SU-DHL-6 (cell line): ENCODE data around the gene OPN1MW2.
"Not testable (repeated sequence)": the region's sequence is repeated elsewhere in the genome, so short reads cannot be mapped to it uniquely, and the experiment has no call there.

Experiments used
- H2AFZ ChIP-seq: fragments of 200-600 bp; sonication (generic); 2 replicates; pipeline ENCODE4 v1.6.1; 2014; ENCODE audit warnings: low read depth, mild to moderate bottlenecking, moderate library complexity, mixed read lengths, antibody characterized with exemption, low read length; ENCODE audit not compliant: severe bottlenecking
- H3F3A ChIP-seq: fragments of 200-600 bp; shearing (Covaris generic); 2 replicates; pipeline ENCODE4 v1.6.0; 2016; ENCODE audit warnings: antibody characterized with exemption, mild to moderate bottlenecking; ENCODE audit not compliant: insufficient read depth
- H3K27ac ChIP-seq: fragments of 200-600 bp; sonication (generic); 2 replicates; pipeline ENCODE4 v1.5.1; 2016; ENCODE audit warnings: low read depth, mild to moderate bottlenecking, low read length, moderate library complexity, mixed read lengths
- H3K27me3 ChIP-seq: fragments of 200-600 bp; sonication (generic), shearing (Covaris generic); 2 replicates; pipeline ENCODE4 v1.6.0; 2014; ENCODE audit warnings: mild to moderate bottlenecking, low read length
- H3K36me3 ChIP-seq: fragments of 200-600 bp; sonication (generic); 2 replicates; pipeline ENCODE4 v1.6.1; 2014; ENCODE audit warnings: mild to moderate bottlenecking, low read length, mixed read lengths
- H3K4me2 ChIP-seq: fragments of 300-600, 200-600 bp; shearing (Covaris generic), sonication (generic); 2 replicates; pipeline ENCODE4 v1.6.0; 2014; ENCODE audit warnings: low read length, low read depth, mild to moderate bottlenecking; ENCODE audit not compliant: poor library complexity, severe bottlenecking
- H3K4me3 ChIP-seq: fragments of 200-600 bp; sonication (generic); 2 replicates; pipeline ENCODE4 v1.5.1; 2014; ENCODE audit warnings: antibody characterized with exemption, low read length, mild to moderate bottlenecking, mixed read lengths; ENCODE audit not compliant: insufficient read depth, poor library complexity, severe bottlenecking
- H3K79me2 ChIP-seq: fragments of 200-600 bp; sonication (generic); 2 replicates; pipeline ENCODE4 v1.6.1; 2014; ENCODE audit warnings: mild to moderate bottlenecking, low read length, moderate library complexity; ENCODE audit not compliant: insufficient read depth
- H3K9ac ChIP-seq: fragments of 200-600 bp; sonication (generic); 2 replicates; pipeline ENCODE4 v1.7.0; 2014; ENCODE audit warnings: mild to moderate bottlenecking, low read length
- H3K9me2 ChIP-seq: fragments of 200-600 bp; sonication (generic); replicated peaks from 2 replicates; pipeline ENCODE4 v1.6.1; 2014; ENCODE audit warnings: low read length; ENCODE audit not compliant: insufficient read depth
- H3K9me3 ChIP-seq: fragments of 200-600 bp; sonication (generic); 2 replicates; pipeline ENCODE4 v1.6.1; 2014; ENCODE audit warnings: low read length, mixed read lengths; ENCODE audit not compliant: insufficient read depth
- H4K20me1 ChIP-seq: fragments of 200-600 bp; sonication (generic); 2 replicates; pipeline ENCODE4 v1.6.1; 2014; ENCODE audit warnings: low read depth, mild to moderate bottlenecking, antibody characterized with exemption, low read length, moderate library complexity, mixed read lengths

The OPN1MW2 gene

GRCh38 chrX:154209670-154210418 lies 9.7 kb upstream of the OPN1MW2 start:
- not testable (repeated sequence) for H3K4me3 ChIP-seq, H3K27ac ChIP-seq, H2AFZ ChIP-seq, H3K4me2 ChIP-seq, H3K9ac ChIP-seq, H3K9me3 ChIP-seq, H3F3A ChIP-seq, H3K36me3 ChIP-seq, H3K9me2 ChIP-seq, H3K27me3 ChIP-seq, H4K20me1 ChIP-seq, H3K79me2 ChIP-seq

DNA sequence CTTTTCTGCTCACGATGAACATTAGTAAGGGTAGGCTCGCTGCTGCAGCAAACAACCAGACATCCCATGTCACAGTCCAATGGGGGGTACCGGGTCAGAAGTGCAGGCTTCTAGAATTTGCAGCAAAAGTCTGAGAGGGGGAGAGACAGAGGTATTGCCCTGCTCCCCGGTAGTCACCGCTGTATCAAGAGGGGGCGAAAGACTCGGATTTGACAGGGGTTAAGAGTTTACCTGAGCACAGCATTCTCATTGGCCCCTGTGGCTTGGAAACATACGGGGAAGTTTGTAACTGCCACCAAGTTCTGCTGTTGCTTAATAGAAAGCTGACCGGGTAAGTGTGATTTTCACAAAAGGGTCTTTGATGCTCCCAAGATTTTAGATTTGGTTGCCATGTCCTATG lies 8.5 kb upstream of the OPN1MW2 start:
- H3K27me3 ChIP-seq, H3K4me3 ChIP-seq, H3K9me3 ChIP-seq, H3F3A ChIP-seq, H3K27ac ChIP-seq, H3K36me3 ChIP-seq, H3K9ac ChIP-seq, H3K4me2 ChIP-seq, H4K20me1 ChIP-seq, H3K9me2 ChIP-seq, H2AFZ ChIP-seq, H3K79me2 ChIP-seq: not testable (repeated sequence)

DNA sequence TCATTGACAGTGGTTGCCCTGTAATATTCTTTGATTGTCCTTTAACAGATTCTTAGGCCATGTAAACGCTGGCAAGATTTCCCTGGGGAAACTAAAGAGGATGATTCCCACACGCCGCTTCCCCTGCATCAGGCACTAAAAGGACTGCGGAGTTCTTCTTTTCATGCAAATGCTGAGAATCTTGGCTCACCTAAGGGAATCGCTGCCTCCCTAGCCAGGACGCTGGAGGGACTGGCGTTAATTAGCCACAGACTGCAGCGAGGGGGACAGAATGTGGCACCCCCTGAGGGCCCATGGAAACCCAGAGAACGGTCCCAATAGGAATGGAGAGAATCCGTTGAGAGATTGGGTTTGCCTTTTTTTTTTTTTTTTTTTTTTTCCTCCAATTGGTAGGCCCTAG lies 8.1 kb upstream of the OPN1MW2 start:
- not testable (repeated sequence) for H3K36me3 ChIP-seq, H3F3A ChIP-seq, H3K27me3 ChIP-seq, H3K9me3 ChIP-seq, H3K4me2 ChIP-seq, H3K9me2 ChIP-seq, H3K9ac ChIP-seq, H2AFZ ChIP-seq, H3K4me3 ChIP-seq, H4K20me1 ChIP-seq, H3K79me2 ChIP-seq, H3K27ac ChIP-seq

- not testable (repeated sequence) for H3K9me2 ChIP-seq, H3K4me2 ChIP-seq, H3K9ac ChIP-seq, H3K4me3 ChIP-seq, H3F3A ChIP-seq, H3K27me3 ChIP-seq, H3K9me3 ChIP-seq, H3K79me2 ChIP-seq, H2AFZ ChIP-seq, H3K36me3 ChIP-seq, H4K20me1 ChIP-seq, H3K27ac ChIP-seq
Observed at GRCh38 chrX:154225292-154225691, 5.7 kb downstream of the OPN1MW2 start.

GRCh38 chrX:154226706-154227105 lies 7.2 kb downstream of the OPN1MW2 start:
- not testable (repeated sequence) for H4K20me1 ChIP-seq, H3K27me3 ChIP-seq, H3K27ac ChIP-seq, H3K4me3 ChIP-seq, H3K9me2 ChIP-seq, H2AFZ ChIP-seq, H3K36me3 ChIP-seq, H3K4me2 ChIP-seq, H3F3A ChIP-seq, H3K9me3 ChIP-seq, H3K9ac ChIP-seq, H3K79me2 ChIP-seq

DNA sequence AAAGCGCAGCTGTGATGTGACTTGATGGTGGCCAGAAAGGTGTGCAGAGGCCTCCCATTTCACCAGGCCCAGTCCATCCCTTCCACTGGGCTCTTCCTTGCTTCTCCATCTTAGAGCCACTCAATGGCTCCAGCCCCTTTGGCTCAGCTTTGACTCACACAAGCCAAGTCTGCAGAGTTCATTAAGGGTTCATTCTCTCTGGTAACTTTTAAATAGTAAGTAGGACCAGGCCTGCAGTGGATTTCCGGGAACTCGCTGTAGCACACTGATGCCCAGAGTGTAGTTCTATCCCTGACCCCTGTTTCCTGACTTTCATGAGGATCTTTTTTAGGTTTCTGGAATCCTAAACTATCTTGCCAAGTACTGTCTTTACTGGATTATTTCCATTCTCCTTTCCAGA lies 11.9 kb downstream of the OPN1MW2 start:
- not testable (repeated sequence) for H3K4me3 ChIP-seq, H3K79me2 ChIP-seq, H3K9me3 ChIP-seq, H3K9me2 ChIP-seq, H3K27ac ChIP-seq, H3K4me2 ChIP-seq, H3F3A ChIP-seq, H3K9ac ChIP-seq, H3K36me3 ChIP-seq, H3K27me3 ChIP-seq, H2AFZ ChIP-seq, H4K20me1 ChIP-seq

DNA sequence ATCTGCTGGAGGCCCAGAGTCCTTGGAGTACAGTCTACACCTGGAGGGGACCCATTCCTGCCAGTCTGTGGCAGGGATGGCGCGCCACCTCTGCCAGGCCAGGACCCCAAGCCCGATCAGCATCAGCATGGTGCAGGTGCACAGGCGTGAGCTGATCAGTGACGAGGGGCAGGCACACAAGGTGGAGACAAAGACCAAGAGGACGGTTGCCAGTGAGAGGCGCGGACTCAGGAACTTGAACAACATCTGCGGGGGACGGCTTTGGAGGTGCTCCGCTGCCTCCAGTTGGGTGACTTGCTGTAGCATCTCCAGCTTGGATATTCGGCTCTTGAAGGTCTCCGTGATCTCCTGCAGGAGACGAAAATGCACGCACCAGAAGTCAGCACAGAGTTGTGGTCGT lies 14.1 kb downstream of the OPN1MW2 start:
- H4K20me1 ChIP-seq, H3K9ac ChIP-seq, H3F3A ChIP-seq, H3K4me3 ChIP-seq, H3K27ac ChIP-seq, H3K4me2 ChIP-seq, H3K9me3 ChIP-seq, H3K79me2 ChIP-seq, H3K27me3 ChIP-seq, H3K36me3 ChIP-seq, H3K9me2 ChIP-seq, H2AFZ ChIP-seq: not testable (repeated sequence)

DNA sequence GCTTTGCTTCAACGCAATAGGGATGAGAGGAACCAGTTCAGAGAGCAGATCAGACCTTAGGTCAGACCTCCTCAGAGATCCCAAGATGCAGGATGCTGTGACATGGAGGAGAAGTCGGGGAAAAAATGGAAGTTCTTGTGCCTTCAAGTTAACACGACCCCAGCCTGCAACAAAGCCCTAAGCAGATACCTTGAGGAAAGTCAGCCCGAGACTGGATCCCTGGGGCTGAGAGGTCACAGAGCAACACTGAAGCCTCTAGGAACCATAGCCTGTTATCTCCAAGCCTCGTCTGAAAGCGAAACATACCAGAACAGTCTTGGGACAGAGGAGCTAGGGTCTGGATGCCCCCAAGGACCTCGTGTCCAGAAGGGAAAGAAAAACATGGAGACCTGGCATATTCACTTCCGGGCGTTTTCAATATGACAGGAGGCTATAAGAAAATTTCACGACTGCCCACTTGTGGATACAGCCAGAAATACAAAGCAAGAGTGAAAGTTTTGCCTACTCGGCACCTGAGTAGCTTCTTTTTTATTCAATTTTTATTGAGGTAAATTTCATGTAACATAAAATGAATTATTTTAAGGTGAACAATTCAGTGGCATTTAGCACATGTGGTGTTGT lies 19.5 kb downstream of the OPN1MW2 start:
- H3K4me2 ChIP-seq, H3K27ac ChIP-seq, H3K9ac ChIP-seq, H2AFZ ChIP-seq, H3K4me3 ChIP-seq, H3K27me3 ChIP-seq, H3K9me2 ChIP-seq, H3K36me3 ChIP-seq, H3K9me3 ChIP-seq, H3F3A ChIP-seq, H3K79me2 ChIP-seq, H4K20me1 ChIP-seq: not testable (repeated sequence)
